NCI-H2196 (cell line): ENCODE results near the gene PNLIPRP3.
"Not testable (repeated sequence)": the region's sequence is repeated elsewhere in the genome, so short reads cannot be mapped to it uniquely, and the experiment has no call there.

ENCODE experiments used
- DNase-seq: peaks from one replicate; lab custom pipeline; 2025; ENCODE audit not compliant: unreplicated experiment; lab: John Stamatoyannopoulos, UW

Gene PNLIPRP3

GRCh38 chr10:116427671-116428070 is at the start of gene PNLIPRP3:
Gene PNLIPRP3 (plus strand): TSS chr10:116427847. CDS start chr10:116428013, 166 bp downstream.
- no peak for DNase-seq

- DNase-seq: no peak
Observed at GRCh38 chr10:116382290-116382689, 45.4 kb upstream of the PNLIPRP3 start.

GRCh38 chr10:116385311-116385710 is 42.3 kb upstream of the PNLIPRP3 start:
- DNase-seq: no peak

- peak; percentile 2 for DNase-seq
Observed at GRCh38 chr10:116385994-116386809, 41.4 kb upstream of the PNLIPRP3 start.

GRCh38 chr10:116393246-116393831 is 34.3 kb upstream of the PNLIPRP3 start:
- DNase-seq: not testable (repeated sequence)

- no peak for DNase-seq
Observed at GRCh38 chr10:116395223-116395985, 32.2 kb upstream of the PNLIPRP3 start.

GRCh38 chr10:116398224-116398623 is 29.4 kb upstream of the PNLIPRP3 start:
- no peak for DNase-seq

- no peak for DNase-seq
Observed at GRCh38 chr10:116402858-116403257, 24.8 kb upstream of the PNLIPRP3 start.

- no peak for DNase-seq
Observed at GRCh38 chr10:116403740-116404250, 23.9 kb upstream of the PNLIPRP3 start.

- no peak for DNase-seq
Observed at GRCh38 chr10:116408719-116409118, 18.9 kb upstream of the PNLIPRP3 start.

GRCh38 chr10:116410351-116410750 is 17.3 kb upstream of the PNLIPRP3 start:
- DNase-seq: no peak

- no peak for DNase-seq
Observed at GRCh38 chr10:116417821-116418220, 9.8 kb upstream of the PNLIPRP3 start.

GRCh38 chr10:116418389-116418788 is 9.3 kb upstream of the PNLIPRP3 start:
- DNase-seq: no peak

- DNase-seq: no peak
Observed at GRCh38 chr10:116421815-116422214, 5.8 kb upstream of the PNLIPRP3 start.

GRCh38 chr10:116429288-116429977 is 1.8 kb downstream of the PNLIPRP3 start:
- no peak for DNase-seq

- DNase-seq: no peak
Observed at GRCh38 chr10:116430288-116430687, 2.6 kb downstream of the PNLIPRP3 start.

GRCh38 chr10:116431598-116431997 is 4.0 kb downstream of the PNLIPRP3 start:
- no peak for DNase-seq

- no peak for DNase-seq
Observed at GRCh38 chr10:116437076-116437692, 9.5 kb downstream of the PNLIPRP3 start.

GRCh38 chr10:116440330-116441030 is 12.8 kb downstream of the PNLIPRP3 start:
- no peak for DNase-seq
